Colonic mucosa (tissue), 4 donors: ENCODE data around the gene MX2. TPM values are rescaled to one million over a fixed set of nuclear protein-coding genes. Genes with fewer than 3 reads are reported as not detected.
A peak's percentile ranks its signal among the peaks of the same experiment; 100 is the strongest.

ENCODE experiments used
- DNase-seq: peaks from one replicate; pipeline ENCODE4 v3.0.0-alpha.2; 2020
- H3K27ac ChIP-seq: fragments of 200-600 bp; one replicate; pipeline ENCODE4 v1.8.0; 2021
- H3K27me3 ChIP-seq: fragments of 200-600 bp; one replicate; pipeline ENCODE4 v1.8.0; 2021
- H3K36me3 ChIP-seq: fragments of 200-600 bp; one replicate; pipeline ENCODE4 v1.8.0; 2021
- H3K4me1 ChIP-seq: fragments of 200-600 bp; one replicate; pipeline ENCODE4 v1.8.0; 2021; ENCODE audit warnings: mild to moderate bottlenecking
- H3K4me3 ChIP-seq: fragments of 200-600 bp; one replicate; pipeline ENCODE4 v1.8.0; 2021
- H3K9ac ChIP-seq, 2 donors: one replicate each; pipeline ENCODE4 v1.7.0; 2013; ENCODE audit warnings: control low read depth in 2 of 2, low read depth in 2 of 2, low read length in 2 of 2
- H3K9me3 ChIP-seq: fragments of 200-600 bp; one replicate; pipeline ENCODE4 v1.8.0; 2021
- intact Hi-C: fragments of 100-400 bp; cut with DNase I; formaldehyde crosslinking; loops from one replicate; pipeline ENCODE4 v1.14.1; 2022
- total RNA-seq, 2 donors: library from RNA; stranded (reverse); fragmentation: NEBNext Ultra II Directional in 1 of 2; extraction: Animal tissue kit (Norgen Biotek cat#: 25700) in 1 of 2; gene quantifications; one replicate each; pipeline ENCODE4 v1.2.1, GENCODE V29; 2021
- TF ChIP-seq, protein P1 (sequence below): fragments of 200-600 bp; IDR thresholded peaks from one replicate; pipeline ENCODE4 v1.8.0; 2022; ENCODE audit warnings: antibody characterized with exemption, mild to moderate bottlenecking
- donor health status: healthy.
- donor health status: DM: no; HTN: no; CAD: no.
- donor health status: DM: no; HTN: no; CAD: no.

The MX2 gene
- total RNA-seq, 2 donors from 2014 or later = 2.0 to 2.5 TPM

DNA sequence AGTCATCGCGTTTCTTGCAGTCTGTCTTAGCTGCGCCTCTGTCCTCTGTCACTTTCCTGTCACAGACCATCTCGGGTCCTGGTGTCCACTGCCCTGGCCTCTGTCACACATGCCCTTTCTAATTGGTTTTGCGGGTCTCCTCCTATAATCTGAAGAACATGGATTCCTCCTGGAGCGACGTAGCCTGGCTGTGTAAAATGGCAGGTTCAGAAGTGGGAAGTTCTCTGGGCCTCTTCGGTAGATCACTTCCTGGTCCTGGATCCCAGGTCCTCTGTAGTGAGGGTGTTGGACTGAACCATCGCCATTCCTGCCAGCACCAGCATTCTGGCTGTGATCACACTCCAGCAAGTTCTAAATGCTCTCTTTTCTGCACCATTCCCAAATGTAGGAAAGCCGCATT is 44.4 kb upstream of the MX2 start:
- no peaks in the 10 kb centered on the region for H3K4me1 ChIP-seq
- DNase-seq = no peak
- H3K27me3 ChIP-seq = peaks cover 29% of the 10 kb centered on the region
- H3K9me3 ChIP-seq = no peaks in the 10 kb centered on the region
- H3K4me3 ChIP-seq = no peak overlapping the region
- H3K36me3 ChIP-seq = no peaks in the 10 kb centered on the region
- no peak overlapping the region for H3K27ac ChIP-seq
- TF ChIP-seq, protein P1, sequence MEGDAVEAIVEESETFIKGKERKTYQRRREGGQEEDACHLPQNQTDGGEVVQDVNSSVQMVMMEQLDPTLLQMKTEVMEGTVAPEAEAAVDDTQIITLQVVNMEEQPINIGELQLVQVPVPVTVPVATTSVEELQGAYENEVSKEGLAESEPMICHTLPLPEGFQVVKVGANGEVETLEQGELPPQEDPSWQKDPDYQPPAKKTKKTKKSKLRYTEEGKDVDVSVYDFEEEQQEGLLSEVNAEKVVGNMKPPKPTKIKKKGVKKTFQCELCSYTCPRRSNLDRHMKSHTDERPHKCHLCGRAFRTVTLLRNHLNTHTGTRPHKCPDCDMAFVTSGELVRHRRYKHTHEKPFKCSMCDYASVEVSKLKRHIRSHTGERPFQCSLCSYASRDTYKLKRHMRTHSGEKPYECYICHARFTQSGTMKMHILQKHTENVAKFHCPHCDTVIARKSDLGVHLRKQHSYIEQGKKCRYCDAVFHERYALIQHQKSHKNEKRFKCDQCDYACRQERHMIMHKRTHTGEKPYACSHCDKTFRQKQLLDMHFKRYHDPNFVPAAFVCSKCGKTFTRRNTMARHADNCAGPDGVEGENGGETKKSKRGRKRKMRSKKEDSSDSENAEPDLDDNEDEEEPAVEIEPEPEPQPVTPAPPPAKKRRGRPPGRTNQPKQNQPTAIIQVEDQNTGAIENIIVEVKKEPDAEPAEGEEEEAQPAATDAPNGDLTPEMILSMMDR = no peak
- H3K9ac ChIP-seq = no peak overlapping the region
- intact Hi-C loops = no loop called here

GRCh38 chr21:41318218-41318617 is 43.6 kb upstream of the MX2 start:
- Histone ChIP-seq H3K9ac (no peak overlapping the region), H3K36me3 (no peaks in the 10 kb centered on the region), H3K27me3 (peaks cover 29% of the 10 kb centered on the region), H3K4me3 (no peak overlapping the region), H3K27ac (no peak overlapping the region), H3K4me1 (no peaks in the 10 kb centered on the region), H3K9me3 (no peaks in the 10 kb centered on the region)
- TF ChIP-seq, protein P1 = no peak
- DNase-seq = no peak
- intact Hi-C loops = no loop called here

GRCh38 chr21:41319273-41319672 is 42.6 kb upstream of the MX2 start:
- peak; percentile 25 for DNase-seq
- Histone ChIP-seq H3K9ac (no peak overlapping the region), H3K27me3 (peaks cover 24% of the 10 kb centered on the region), H3K36me3 (no peaks in the 10 kb centered on the region), H3K27ac (no peak overlapping the region), H3K4me1 (no peaks in the 10 kb centered on the region), H3K4me3 (no peak overlapping the region), H3K9me3 (no peaks in the 10 kb centered on the region)
- TF ChIP-seq, protein P1 = no peak
- intact Hi-C loops = no loop called here

- Histone ChIP-seq H3K36me3 (no peaks in the 10 kb centered on the region), H3K9ac (no peak overlapping the region), H3K27ac (no peak overlapping the region), H3K27me3 (peaks cover 12% of the 10 kb centered on the region), H3K4me3 (no peak overlapping the region), H3K9me3 (no peaks in the 10 kb centered on the region), H3K4me1 (no peaks in the 10 kb centered on the region)
- TF ChIP-seq, protein P1 = no peak
- intact Hi-C loops = no loop called here
- no peak for DNase-seq
Measured at GRCh38 chr21:41321211-41321907, 40.5 kb upstream of the MX2 start.

GRCh38 chr21:41321908-41322495 is 39.8 kb upstream of the MX2 start:
- TF ChIP-seq, protein P1 = no peak
- no peaks in the 10 kb centered on the region for H3K4me1 ChIP-seq
- no peaks in the 10 kb centered on the region for H3K36me3 ChIP-seq
- H3K9me3 ChIP-seq = no peaks in the 10 kb centered on the region
- intact Hi-C loops = no loop called here
- H3K4me3 ChIP-seq = no peak overlapping the region
- peaks cover 6% of the 10 kb centered on the region for H3K27me3 ChIP-seq
- H3K27ac ChIP-seq = no peak overlapping the region
- no peak overlapping the region for H3K9ac ChIP-seq
- no peak for DNase-seq
